Epidermal melanocyte (primary cell): ENCODE measurements around the gene MECR.
"Not testable (repeated sequence)": the region's sequence is repeated elsewhere in the genome, so short reads cannot be mapped to it uniquely, and the experiment has no call there.

Experiments used
- DNase-seq: peaks from one replicate; pipeline ENCODE4 v3.0.0; 2011; ENCODE audit warnings: low spot score; ENCODE audit not compliant: insufficient read length

Gene MECR

DNA sequence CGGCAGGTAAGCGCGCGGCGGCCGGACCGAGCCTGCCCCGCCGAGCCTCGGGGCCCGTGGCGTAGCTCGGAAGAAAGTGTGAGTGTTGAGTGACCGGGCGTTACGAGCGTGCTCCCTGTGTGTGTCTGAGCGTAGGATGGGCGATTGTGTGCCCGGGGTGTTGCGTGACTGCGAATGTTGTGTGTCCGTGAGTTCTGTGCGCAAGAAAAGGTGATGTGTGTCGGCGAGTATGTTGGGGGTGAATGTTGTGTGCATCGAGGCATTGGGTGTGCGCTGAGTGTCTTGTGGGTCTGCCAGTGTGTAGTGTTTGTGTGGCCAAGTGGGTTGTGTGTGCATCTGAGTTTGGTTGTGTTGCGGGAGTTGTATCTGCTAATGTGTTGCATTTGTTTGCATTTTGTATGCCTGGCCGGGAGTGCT, 6.0 kb upstream of the MECR start:
- no peak for DNase-seq

DNA sequence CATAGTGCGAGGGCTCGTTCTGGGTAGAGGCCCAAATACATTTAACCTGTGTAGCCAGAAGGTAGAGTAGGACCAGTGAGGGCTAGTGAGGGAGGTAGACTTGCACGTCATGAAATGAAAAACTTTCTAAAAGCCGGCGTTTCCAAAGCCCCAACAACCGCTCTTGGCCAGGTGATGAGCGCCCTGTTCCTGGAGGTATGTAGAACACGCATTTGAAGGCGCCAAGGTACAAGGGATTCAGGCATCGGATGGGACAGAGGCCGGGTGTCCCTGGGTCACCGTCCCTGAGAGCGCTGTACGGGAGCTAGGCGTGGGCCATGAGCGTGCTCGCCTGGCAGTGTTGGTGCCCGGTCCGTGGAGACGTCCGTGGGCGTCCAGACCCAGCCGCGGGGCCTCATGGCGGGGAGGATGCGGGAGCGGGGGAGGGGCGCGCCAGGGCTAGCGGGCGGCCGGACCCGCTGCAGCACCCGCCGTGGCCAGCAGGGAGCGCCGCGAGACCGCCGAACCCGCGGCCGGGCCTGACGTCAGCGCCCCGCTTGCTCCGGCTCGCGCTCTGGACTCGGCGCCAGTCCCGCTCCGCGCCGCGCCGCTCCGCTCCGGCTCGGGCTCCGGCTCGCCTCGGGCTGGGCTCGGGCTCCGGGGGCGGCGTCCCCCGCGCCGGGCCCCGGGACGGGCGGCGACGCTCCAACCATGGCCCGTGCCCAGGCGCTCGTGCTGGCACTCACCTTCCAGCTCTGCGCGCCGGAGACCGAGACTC, 5.4 kb upstream of the MECR start, which contains the start of gene PTPRU:
Gene PTPRU (plus strand): TSS at position 568 of the 757 bp plus-strand sequence. CDS start 123 bp downstream, at position 691.
- DNase-seq = peak; percentile 71

DNA sequence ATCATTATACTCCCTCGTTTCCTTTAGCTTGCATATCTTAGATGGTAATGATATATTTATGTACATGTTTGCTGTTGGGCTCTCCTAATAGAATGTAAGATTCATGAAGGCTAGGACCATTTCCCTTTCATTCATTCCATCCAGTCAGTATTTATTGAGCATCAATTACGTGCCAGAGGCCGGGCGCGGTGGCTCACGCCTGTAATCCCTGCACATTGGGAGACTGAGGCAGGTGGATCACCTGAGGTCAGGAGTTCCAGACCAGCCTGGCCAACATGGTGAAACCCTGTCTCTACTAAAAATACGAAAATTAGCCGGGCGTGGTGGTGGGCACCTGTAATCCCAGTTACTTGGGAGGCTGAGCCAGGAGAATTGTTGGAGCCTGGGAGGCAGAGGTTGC, 4.1 kb upstream of the MECR start:
- not testable (repeated sequence) for DNase-seq

DNA sequence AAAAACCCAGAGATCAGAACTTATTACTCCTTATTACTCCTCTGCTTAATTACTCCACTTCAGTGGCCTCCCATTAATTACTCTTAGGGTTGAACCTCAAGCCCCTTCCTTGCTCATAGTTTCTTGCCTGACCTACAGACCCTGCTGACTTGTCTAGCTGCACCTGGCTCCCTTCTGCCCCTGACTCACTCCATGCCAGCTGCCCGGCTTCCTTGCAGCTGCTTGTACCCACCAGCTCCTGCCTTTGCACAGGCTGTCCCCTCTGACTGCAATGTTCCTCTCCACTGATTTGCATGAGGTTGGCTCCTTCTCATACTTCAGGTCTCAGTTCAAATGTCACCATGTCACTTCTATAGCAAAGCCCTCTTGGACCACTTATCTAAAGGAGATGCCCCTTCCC, 3.7 kb upstream of the MECR start:
- DNase-seq = no peak

GRCh38 chr1:29233693-29234092, 3.0 kb upstream of the MECR start:
- DNase-seq = no peak

- DNase-seq = no peak
Measured at GRCh38 chr1:29232387-29232786, 1.7 kb upstream of the MECR start.

DNA sequence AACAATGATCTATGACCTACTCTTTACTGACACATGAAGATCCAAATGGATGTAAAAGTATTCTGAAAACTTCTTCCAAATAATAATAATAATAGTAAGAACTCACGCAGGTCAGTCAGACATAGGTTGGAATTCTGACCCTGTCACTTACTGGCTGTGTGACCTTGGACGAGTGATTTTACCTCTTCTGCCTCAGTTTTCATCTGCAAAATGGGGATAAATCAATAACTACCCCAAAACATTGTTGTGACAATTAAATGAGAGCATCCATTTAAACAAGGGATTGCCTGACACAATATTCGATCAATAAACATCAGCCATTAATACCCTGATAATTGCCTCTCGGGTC, 556 bp downstream of the MECR start:
- DNase-seq = no peak

- DNase-seq = no peak
Measured at GRCh38 chr1:29227511-29227910, 3.2 kb downstream of the MECR start.

DNA sequence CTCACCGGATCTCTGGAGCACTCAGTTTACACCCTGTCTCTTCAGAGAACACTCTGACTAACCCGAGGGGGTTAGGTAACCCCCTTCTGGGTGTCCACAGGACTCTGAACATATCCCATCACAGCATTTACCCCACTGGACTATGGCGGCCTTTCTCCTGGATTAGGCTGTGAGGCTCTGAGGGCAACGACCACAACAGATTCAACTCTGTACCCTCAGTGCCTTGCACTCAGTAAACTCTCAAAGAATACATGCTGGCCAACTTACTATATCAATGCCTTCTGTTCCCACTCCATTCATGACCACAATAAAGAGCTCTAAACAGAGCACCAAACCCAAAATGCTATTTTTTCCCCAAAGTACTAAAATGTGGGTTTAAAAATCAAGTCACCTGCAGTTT, 5.4 kb downstream of the MECR start:
- no peak for DNase-seq

GRCh38 chr1:29224356-29224837, 6.3 kb downstream of the MECR start:
- DNase-seq = no peak

DNA sequence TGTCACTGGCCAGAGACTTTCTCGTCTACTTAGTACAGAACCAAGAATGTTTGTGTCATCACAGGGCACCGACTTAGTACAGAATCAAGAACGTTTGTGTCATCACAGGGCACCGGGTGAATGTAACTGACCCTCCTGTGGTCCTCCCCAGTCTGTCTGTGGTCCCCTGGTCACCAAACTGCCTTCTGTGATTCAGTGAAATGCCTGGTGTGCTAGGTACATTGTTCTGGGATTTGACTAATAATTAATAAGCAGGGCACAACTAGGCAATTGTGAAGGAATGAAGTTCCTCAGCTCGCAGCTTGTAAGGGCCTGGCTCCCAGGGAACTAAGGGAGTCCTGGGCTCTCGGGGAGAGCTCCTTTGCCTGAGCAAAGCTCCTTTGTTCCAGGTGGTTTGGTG, 7.2 kb downstream of the MECR start:
- no peak for DNase-seq

GRCh38 chr1:29222686-29223085, 8.0 kb downstream of the MECR start:
- no peak for DNase-seq

DNA sequence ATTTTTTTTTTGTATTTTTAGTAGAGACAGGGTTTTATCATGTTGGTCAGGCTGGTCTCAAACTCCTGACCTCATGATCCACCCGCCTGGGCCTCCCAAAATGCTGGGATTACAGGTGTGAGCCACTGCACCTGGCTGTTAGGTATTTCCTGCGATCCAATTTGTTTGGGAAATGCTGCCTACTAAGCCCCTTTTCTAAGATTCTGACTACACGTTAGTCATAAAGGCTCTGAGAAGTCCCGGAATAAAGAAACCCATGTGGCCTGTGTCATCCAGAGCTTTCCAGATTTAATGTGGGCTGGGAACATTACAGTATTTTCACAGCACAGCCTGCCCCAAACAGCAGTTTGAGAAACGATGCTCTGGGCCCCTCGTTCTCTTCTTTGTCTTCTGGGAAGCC, 8.5 kb downstream of the MECR start:
- not testable (repeated sequence) for DNase-seq

- DNase-seq = no peak
Measured at GRCh38 chr1:29221296-29221695, 9.4 kb downstream of the MECR start.

- DNase-seq = no peak
Measured at GRCh38 chr1:29218223-29218622, 12.5 kb downstream of the MECR start.

GRCh38 chr1:29217633-29218032, 13.1 kb downstream of the MECR start:
- no peak for DNase-seq

- no peak for DNase-seq
Measured at GRCh38 chr1:29213055-29213454, 17.7 kb downstream of the MECR start.

DNA sequence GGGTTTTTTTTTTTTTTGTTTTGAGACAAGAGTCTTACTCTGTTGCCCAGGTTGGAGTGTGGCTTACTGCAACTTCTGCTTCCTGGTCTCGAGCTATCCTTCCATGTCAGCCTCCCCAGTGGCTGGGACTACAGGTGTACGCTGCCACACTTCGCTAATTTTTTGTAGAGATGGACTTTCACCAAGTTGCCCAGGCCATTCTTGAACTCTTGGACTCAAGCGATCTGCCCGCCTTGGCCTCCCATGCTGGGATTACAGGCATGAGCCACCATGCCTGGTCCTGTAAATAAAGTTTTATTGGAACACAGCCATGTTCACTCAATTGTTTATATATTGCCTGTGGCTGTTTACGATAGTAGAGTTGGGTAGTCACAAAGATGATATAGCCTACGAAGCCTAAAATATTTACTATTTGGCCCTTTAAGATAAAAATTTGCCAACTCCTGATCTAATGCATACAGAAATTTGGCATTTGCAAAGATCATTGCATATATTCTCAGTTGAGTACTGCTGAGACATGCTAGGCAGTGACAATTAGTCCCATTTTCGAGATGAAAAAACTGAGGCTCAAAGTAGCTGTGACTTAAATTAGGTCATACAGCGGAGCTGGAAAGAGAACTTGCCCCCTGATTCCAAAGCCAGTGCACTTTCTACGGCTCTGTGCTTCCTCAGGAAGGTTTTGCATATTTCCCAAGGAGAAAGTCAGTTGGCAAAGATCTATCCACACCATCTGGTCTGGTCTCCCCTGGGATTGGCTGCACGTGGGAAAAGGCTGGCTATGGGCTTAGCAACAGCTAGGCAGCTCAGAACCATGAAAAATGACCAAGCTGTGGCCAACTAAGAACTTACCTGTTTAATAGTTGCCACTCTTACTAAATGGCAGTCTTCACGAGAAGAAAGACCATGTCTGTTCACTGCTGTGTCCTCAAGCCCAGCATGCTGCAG, 19.4 kb downstream of the MECR start:
- no peak for DNase-seq

GRCh38 chr1:29210278-29211085, 20.3 kb downstream of the MECR start:
- no peak for DNase-seq

DNA sequence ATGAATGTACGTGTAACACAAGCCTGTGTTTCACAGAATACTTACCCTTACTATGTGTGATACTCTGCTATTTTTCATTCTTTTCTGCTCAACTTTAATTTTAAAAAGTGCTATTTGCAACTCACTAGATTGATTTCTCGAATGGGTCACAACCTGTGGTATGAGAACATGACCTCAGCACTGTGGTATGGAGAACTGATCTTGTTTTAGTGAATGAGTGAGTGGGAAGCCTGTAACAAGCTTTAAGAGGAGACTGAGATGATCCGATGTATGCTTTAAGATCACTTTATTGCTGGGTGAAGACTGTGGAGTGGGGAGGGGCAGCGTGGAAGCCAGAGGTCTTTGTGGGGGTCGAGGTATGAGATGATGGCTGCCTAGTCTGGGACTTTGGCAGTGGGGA, 21.6 kb downstream of the MECR start:
- DNase-seq = no peak

- no peak for DNase-seq
Measured at GRCh38 chr1:29208442-29208841, 22.3 kb downstream of the MECR start.
